ENCODE measurements around the gene ZFP3. TPM values are rescaled to one million over a fixed set of nuclear protein-coding genes. Genes with fewer than 3 reads are reported as not detected.
A peak's percentile ranks its signal among the peaks of the same experiment; 100 is the strongest.
"Not testable (repeated sequence)": the region's sequence is repeated elsewhere in the genome, so short reads cannot be mapped to it uniquely, and the experiment has no call there.

Gene ZFP3
- total RNA-seq, 3 donors from 2014 or later, result 8.0 to 11.2 (median 10.8) TPM

DNA sequence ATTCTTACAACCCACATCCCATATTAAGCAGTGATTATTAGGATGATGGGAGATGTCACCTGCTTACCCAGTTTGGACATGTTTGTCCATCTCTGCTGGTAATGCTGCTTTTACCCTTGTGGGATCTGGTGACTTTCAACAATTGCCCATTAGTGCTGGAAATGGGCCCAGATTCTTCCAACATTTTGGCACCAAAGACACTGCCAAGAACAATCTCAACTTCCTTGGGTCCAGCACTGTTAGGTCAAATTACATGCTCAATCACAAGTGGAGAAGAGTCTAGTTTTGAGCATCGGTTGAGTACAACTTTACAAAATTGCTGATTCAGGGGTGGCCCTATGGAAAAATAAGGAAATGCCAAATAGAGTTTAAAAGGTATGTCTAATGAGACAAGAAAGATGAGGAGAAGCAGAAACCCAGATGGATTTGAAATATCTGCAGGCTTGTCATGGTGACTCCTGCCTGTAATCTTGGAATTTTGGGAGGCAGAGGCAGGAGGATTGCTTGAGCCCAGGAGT is 13.0 kb upstream of the ZFP3 start:
- intact Hi-C loops (cut with DNase I, micrococcal nuclease), result loop anchor here in 1 of 2 donors (10.0 kb wide), 1 partner anchor 80 kb away; the partner anchor contains the start of gene CAMTA2
- no peaks in the 10 kb centered on the region for H3K9me3 ChIP-seq
- no peak for ATAC-seq
- no peaks in the 10 kb centered on the region for H3K4me1 ChIP-seq (ENCODE audit: low read depth)
- H3K4me3 ChIP-seq, result no peak overlapping the region
- TF ChIP-seq, protein P1, sequence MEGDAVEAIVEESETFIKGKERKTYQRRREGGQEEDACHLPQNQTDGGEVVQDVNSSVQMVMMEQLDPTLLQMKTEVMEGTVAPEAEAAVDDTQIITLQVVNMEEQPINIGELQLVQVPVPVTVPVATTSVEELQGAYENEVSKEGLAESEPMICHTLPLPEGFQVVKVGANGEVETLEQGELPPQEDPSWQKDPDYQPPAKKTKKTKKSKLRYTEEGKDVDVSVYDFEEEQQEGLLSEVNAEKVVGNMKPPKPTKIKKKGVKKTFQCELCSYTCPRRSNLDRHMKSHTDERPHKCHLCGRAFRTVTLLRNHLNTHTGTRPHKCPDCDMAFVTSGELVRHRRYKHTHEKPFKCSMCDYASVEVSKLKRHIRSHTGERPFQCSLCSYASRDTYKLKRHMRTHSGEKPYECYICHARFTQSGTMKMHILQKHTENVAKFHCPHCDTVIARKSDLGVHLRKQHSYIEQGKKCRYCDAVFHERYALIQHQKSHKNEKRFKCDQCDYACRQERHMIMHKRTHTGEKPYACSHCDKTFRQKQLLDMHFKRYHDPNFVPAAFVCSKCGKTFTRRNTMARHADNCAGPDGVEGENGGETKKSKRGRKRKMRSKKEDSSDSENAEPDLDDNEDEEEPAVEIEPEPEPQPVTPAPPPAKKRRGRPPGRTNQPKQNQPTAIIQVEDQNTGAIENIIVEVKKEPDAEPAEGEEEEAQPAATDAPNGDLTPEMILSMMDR (IDR thresholded peaks at IDR 0.05), result no peak
- H3K36me3 ChIP-seq (ENCODE audit: low read depth), result no peaks in the 10 kb centered on the region
- DNase-seq, result no peak

GRCh38 chr17:5068236-5068635 is 10.0 kb upstream of the ZFP3 start:
- no peak for ATAC-seq
- Histone ChIP-seq H3K36me3 (ENCODE audit: low read depth) (no peaks in the 10 kb centered on the region), H3K4me3 (no peak overlapping the region), H3K9me3 (no peaks in the 10 kb centered on the region), H3K4me1 (ENCODE audit: low read depth) (no peaks in the 10 kb centered on the region)
- TF ChIP-seq, protein P1 (IDR thresholded peaks at IDR 0.05), result no peak
- intact Hi-C loops (cut with DNase I, micrococcal nuclease), result loop anchor here in 1 of 2 donors (10.0 kb wide), 1 partner anchor 83 kb away; the partner anchor contains the start of gene CAMTA2
- no peak for DNase-seq

DNA sequence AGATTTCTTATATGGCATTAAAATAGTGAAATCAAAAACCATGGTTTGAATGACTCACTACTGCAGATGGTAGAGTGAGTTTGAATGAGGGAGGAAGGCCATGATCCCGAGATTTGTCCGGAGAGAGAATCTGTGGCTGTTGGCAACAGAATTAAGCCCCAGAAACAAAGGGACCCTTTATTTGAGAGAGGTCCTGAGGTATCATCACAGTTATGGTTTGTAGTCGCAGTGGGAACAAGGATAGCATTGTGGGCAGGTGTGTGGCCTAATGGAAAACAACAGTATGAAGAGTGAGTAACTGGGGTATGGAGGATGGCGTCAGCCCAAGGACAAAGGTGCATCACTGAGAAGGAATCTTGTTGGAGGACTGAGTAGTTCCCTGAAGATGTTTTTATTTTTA is 8.5 kb upstream of the ZFP3 start:
- Histone ChIP-seq H3K4me1 (ENCODE audit: low read depth) (no peaks in the 10 kb centered on the region), H3K9me3 (no peaks in the 10 kb centered on the region), H3K4me3 (no peak overlapping the region), H3K36me3 (ENCODE audit: low read depth) (no peaks in the 10 kb centered on the region)
- no peak for ATAC-seq
- no peak for DNase-seq
- intact Hi-C loops (cut with DNase I, micrococcal nuclease), result loop anchor here in 1 of 2 donors (10.0 kb wide), 1 partner anchor 85 kb away; the partner anchor contains the start of gene CAMTA2
- TF ChIP-seq, protein P1 (IDR thresholded peaks at IDR 0.05), result no peak

DNA sequence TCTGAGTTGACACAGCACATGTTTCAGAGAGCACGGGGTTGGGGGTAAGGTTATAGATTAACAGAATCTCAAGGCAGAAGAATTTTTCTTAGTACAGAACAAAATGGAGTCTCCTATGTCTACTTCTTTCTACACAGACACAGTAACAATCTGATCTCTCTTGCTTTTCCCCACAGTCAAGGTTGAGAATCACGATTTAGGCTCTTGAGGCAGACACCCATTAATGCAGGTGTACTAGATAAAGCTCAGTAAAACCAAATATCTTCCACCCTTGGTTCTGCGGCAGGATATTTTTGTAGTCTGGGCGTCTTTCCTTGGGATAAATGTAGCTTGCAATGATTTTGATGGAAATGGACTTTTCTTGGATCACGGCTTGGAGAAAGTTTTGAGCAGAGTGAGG is 2.8 kb upstream of the ZFP3 start:
- ATAC-seq; H3K36me3 ChIP-seq (ENCODE audit: low read depth); intact Hi-C loops (cut with DNase I, micrococcal nuclease): not testable (repeated sequence)

GRCh38 chr17:5077275-5077674 is 992 bp upstream of the ZFP3 start:
- H3K4me3 ChIP-seq; ATAC-seq; intact Hi-C loops (cut with DNase I, micrococcal nuclease); H3K36me3 ChIP-seq (ENCODE audit: low read depth); H3K4me1 ChIP-seq (ENCODE audit: low read depth); H3K9me3 ChIP-seq: not testable (repeated sequence)
- peak in 1 of 3 donors; percentile 30 for DNase-seq

More for the DNA sequence above, 2.8 kb upstream of the ZFP3 start:
- H3K9me3 ChIP-seq; H3K4me3 ChIP-seq; DNase-seq; H3K4me1 ChIP-seq (ENCODE audit: low read depth): not testable (repeated sequence)

GRCh38 chr17:5077781-5078105 is 524 bp upstream of the ZFP3 start:
- TF ChIP-seq, protein P1 (IDR thresholded peaks at IDR 0.05), result no peak
- ATAC-seq (peak; percentile 2), DNase-seq (no peak)
- Histone ChIP-seq H3K4me1 (ENCODE audit: low read depth) (peaks cover 4% of the 10 kb centered on the region), H3K9me3 (peaks cover 9% of the 10 kb centered on the region), H3K36me3 (ENCODE audit: low read depth) (no peaks in the 10 kb centered on the region), H3K4me3 (peak overlapping the region; percentile 68)
- intact Hi-C loops (cut with DNase I, micrococcal nuclease), result no loop called here

DNA sequence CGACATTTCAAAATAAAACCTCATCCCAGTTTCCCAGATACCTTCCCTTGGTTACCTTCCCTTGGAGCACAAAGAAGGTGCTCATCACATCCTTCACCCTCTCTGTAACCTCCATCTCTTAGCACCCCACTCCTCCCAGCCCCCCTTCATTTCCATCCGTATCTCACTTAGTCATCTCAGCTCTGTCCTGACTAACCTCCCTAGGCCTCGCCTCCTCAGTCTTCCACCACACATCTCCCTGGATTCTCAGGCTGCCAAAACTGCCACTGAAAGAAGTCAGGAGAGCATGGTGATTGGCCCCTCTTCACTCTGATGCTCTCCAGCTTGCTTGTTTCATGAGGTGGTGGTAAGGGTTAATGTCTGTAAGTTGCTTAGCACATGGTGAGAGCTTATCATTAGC is 2.3 kb downstream of the ZFP3 start:
- no peaks in the 10 kb centered on the region for H3K36me3 ChIP-seq (ENCODE audit: low read depth)
- TF ChIP-seq, protein P1 (IDR thresholded peaks at IDR 0.05), result no peak
- H3K4me1 ChIP-seq (ENCODE audit: low read depth), result peaks cover 4% of the 10 kb centered on the region
- DNase-seq (no peak), ATAC-seq (no peak)
- peaks cover 32% of the 10 kb centered on the region for H3K9me3 ChIP-seq
- H3K4me3 ChIP-seq, result no peak overlapping the region
- intact Hi-C loops (cut with DNase I, micrococcal nuclease), result no loop called here
